ENCODE data around the gene CFAP251.
"Not testable (repeated sequence)": the region's sequence is repeated elsewhere in the genome, so short reads cannot be mapped to it uniquely, and the experiment has no call there.

DNA sequence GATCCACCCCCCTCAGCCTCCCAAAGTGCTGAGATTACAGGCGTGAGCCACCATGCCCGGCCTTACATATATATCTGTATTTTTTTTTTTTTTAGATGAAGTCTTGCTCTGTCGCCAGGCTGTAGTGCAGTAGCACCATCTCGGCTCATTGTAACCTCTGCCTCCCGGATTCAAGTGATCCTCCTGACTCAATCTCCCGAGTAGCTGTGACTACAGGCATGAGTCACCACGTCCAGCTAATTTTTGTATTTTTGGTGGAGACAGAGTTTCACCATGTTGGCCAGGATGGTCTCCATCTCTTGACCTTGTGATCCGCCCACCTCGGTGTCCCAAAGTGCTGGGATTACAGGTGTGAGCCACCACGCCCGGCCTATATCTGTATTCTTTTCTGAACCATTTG lies 33.3 kb upstream of the CFAP251 start:
- not testable (repeated sequence) for TF ChIP-seq CTCF (IDR thresholded peaks at IDR 0.05; ENCODE audit: extremely low read depth in 1 of 2, insufficient read depth in 1 of 2, low read depth in 1 of 2, low read length in 2 of 2); POLR2AphosphoS5 (IDR thresholded peaks at IDR 0.05; ENCODE audit: insufficient read depth, low read depth, low read length); MAX (IDR thresholded peaks at IDR 0.05; ENCODE audit: insufficient read depth, insufficient read length); POLR2A (IDR thresholded peaks at IDR 0.05; ENCODE audit: low read depth, low read length); GATA2 (IDR thresholded peaks at IDR 0.05; ENCODE audit: insufficient read depth, insufficient read length, low read depth, low read length); MYC (IDR thresholded peaks at IDR 0.05; ENCODE audit: low read depth, low read length); EZH2 (IDR thresholded peaks at IDR 0.05; ENCODE audit: borderline replicate concordance, low read depth, low read length, severe bottlenecking)
- peak; percentile 8 for TF ChIP-seq FOS (IDR thresholded peaks at IDR 0.05; ENCODE audit: borderline replicate concordance, insufficient read depth, low read length)
